ENCODE measurements around the gene DGKD. TPM values are rescaled to one million over a fixed set of nuclear protein-coding genes. Genes with fewer than 3 reads are reported as not detected.

Gene DGKD
- total RNA-seq, 1 experiment from 2014 or later = 105 TPM

DNA sequence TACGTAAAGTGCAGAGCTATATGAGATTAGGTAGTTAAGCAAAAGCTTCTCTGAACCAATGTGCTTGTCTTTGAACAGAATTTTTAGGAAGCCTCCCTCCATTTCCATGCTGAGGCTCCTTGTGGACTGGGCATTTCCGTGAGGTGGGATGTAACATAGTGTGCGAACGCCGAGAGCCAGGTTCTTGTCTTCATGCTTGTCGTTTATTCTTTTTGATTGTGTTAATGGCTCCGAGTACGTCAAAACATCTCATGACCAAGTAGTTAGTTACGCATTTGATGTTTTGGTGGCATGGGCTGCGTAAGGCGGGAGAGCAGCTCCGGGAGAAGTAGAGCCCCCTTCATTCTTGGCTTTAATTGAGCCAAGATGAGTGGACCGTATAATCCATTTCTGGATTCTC, 32.9 kb downstream of the DGKD start:
- ChIA-PET POLR2A (no interaction called here), CTCF (no interaction called here)
- Mint-ChIP-seq H3K27me3 (ENCODE audit: insufficient read depth, unreplicated experiment) (no peaks in the 10 kb centered on the region), H3K4me1 (ENCODE audit: low read depth, unreplicated experiment) (peaks cover 19% of the 10 kb centered on the region), H3K9me3 (ENCODE audit: unreplicated experiment) (no peaks in the 10 kb centered on the region), H3K36me3 (ENCODE audit: insufficient read depth, unreplicated experiment) (peaks cover 62% of the 10 kb centered on the region), H3K4me3 (ENCODE audit: unreplicated experiment) (no peak overlapping the region), H3K27ac (ENCODE audit: unreplicated experiment) (no peak overlapping the region)
- no peaks in the 10 kb centered on the region for H3K36me3 ChIP-seq (ENCODE audit: control insufficient read depth, insufficient read depth, low read length)
- TF ChIP-seq, protein P1, sequence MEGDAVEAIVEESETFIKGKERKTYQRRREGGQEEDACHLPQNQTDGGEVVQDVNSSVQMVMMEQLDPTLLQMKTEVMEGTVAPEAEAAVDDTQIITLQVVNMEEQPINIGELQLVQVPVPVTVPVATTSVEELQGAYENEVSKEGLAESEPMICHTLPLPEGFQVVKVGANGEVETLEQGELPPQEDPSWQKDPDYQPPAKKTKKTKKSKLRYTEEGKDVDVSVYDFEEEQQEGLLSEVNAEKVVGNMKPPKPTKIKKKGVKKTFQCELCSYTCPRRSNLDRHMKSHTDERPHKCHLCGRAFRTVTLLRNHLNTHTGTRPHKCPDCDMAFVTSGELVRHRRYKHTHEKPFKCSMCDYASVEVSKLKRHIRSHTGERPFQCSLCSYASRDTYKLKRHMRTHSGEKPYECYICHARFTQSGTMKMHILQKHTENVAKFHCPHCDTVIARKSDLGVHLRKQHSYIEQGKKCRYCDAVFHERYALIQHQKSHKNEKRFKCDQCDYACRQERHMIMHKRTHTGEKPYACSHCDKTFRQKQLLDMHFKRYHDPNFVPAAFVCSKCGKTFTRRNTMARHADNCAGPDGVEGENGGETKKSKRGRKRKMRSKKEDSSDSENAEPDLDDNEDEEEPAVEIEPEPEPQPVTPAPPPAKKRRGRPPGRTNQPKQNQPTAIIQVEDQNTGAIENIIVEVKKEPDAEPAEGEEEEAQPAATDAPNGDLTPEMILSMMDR (IDR thresholded peaks at IDR 0.05; ENCODE audit: insufficient read depth in 1 of 2, low read depth in 1 of 2, low read length in 1 of 2, severe bottlenecking in 1 of 2, unreplicated experiment in 1 of 2) = no peak
- BruUV-seq (replicated peaks) = no TSS peak
- no peaks in the 10 kb centered on the region for H3K4me1 ChIP-seq
- no peaks in the 10 kb centered on the region for H3K9me3 ChIP-seq
- no peak overlapping the region for H3K4me3 ChIP-seq (ENCODE audit: low read depth, low read length)
- H3K27me3 ChIP-seq (replicated peaks; ENCODE audit: control insufficient read depth, insufficient read depth, low read length) = no peaks in the 10 kb centered on the region
- intact Hi-C loops (cut with micrococcal nuclease; ENCODE audit: unreplicated experiment) = no loop called here
- DNase-seq = no peak

GRCh38 chr2:233387667-233388528, 33.6 kb downstream of the DGKD start:
- Mint-ChIP-seq H3K36me3 (ENCODE audit: insufficient read depth, unreplicated experiment) (peaks cover 57% of the 10 kb centered on the region), H3K27me3 (ENCODE audit: insufficient read depth, unreplicated experiment) (no peaks in the 10 kb centered on the region), H3K4me1 (ENCODE audit: low read depth, unreplicated experiment) (peaks cover 19% of the 10 kb centered on the region), H3K9me3 (ENCODE audit: unreplicated experiment) (no peaks in the 10 kb centered on the region), H3K27ac (ENCODE audit: unreplicated experiment) (no peak overlapping the region), H3K4me3 (ENCODE audit: unreplicated experiment) (no peak overlapping the region)
- ChIA-PET CTCF (no interaction called here), POLR2A (no interaction called here)
- no peak for DNase-seq
- H3K9me3 ChIP-seq = no peaks in the 10 kb centered on the region
- H3K27me3 ChIP-seq (replicated peaks; ENCODE audit: control insufficient read depth, insufficient read depth, low read length) = no peaks in the 10 kb centered on the region
- BruUV-seq (replicated peaks) = no TSS peak
- no peak overlapping the region for H3K4me3 ChIP-seq (ENCODE audit: low read depth, low read length)
- TF ChIP-seq, protein P1 (IDR thresholded peaks at IDR 0.05; ENCODE audit: insufficient read depth in 1 of 2, low read depth in 1 of 2, low read length in 1 of 2, severe bottlenecking in 1 of 2, unreplicated experiment in 1 of 2) = no peak
- H3K4me1 ChIP-seq = no peaks in the 10 kb centered on the region
- intact Hi-C loops (cut with micrococcal nuclease; ENCODE audit: unreplicated experiment) = no loop called here
- H3K36me3 ChIP-seq (ENCODE audit: control insufficient read depth, insufficient read depth, low read length) = no peaks in the 10 kb centered on the region

DNA sequence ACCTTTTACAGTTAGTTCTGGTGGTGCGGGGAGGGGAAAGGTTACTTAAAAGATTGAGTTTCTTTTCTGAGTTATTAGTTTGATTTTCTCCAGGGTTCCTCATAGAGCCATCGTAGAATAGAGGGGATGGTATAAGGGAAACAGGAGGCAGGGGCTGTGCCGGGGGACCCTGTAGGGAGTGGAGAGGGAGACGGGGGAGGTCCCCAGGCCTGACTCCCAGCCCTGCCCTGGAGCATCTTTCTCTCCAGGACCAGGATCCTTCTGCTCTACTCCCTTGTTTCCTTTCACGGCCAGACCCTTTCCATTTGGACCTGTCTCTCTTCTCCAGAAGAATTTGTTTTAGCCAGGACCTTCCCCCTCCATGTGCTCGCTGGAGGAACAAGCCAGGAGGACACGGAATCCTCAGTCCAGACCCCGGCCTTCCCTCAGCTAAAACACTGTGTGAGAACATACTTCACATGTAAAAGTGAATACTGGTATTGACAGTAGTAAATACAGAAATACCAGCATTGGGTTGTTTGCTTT, 35.4 kb downstream of the DGKD start:
- ChIA-PET POLR2A (no interaction called here), CTCF (no interaction called here)
- H3K36me3 ChIP-seq (ENCODE audit: control insufficient read depth, insufficient read depth, low read length) = no peaks in the 10 kb centered on the region
- H3K9me3 ChIP-seq = no peaks in the 10 kb centered on the region
- Mint-ChIP-seq H3K36me3 (ENCODE audit: insufficient read depth, unreplicated experiment) (peaks cover 64% of the 10 kb centered on the region), H3K9me3 (ENCODE audit: unreplicated experiment) (no peaks in the 10 kb centered on the region), H3K27me3 (ENCODE audit: insufficient read depth, unreplicated experiment) (no peaks in the 10 kb centered on the region), H3K4me1 (ENCODE audit: low read depth, unreplicated experiment) (peaks cover 11% of the 10 kb centered on the region), H3K4me3 (ENCODE audit: unreplicated experiment) (no peak overlapping the region), H3K27ac (ENCODE audit: unreplicated experiment) (no peak overlapping the region)
- no peaks in the 10 kb centered on the region for H3K4me1 ChIP-seq
- no peak overlapping the region for H3K4me3 ChIP-seq (ENCODE audit: low read depth, low read length)
- DNase-seq = no peak
- TF ChIP-seq, protein P1 (IDR thresholded peaks at IDR 0.05; ENCODE audit: insufficient read depth in 1 of 2, low read depth in 1 of 2, low read length in 1 of 2, severe bottlenecking in 1 of 2, unreplicated experiment in 1 of 2) = no peak
- no peaks in the 10 kb centered on the region for H3K27me3 ChIP-seq (replicated peaks; ENCODE audit: control insufficient read depth, insufficient read depth, low read length)
- no TSS peak for BruUV-seq (replicated peaks)
- intact Hi-C loops (cut with micrococcal nuclease; ENCODE audit: unreplicated experiment) = no loop called here

Data from Caco-2 (cell line).